AG04449 (cell line): ENCODE results near the gene EXOSC9.

Experiments used
- CTCF ChIA-PET: fragments of 350-600 bp; formaldehyde crosslinking; extraction: SDS; loops from one replicate; lab custom pipeline; 2021; ENCODE audit warnings: antibody characterized with exemption; lab: Yijun Ruan, JAX
- POLR2A ChIA-PET: fragments of 400-600, 350-600 bp; formaldehyde crosslinking; extraction: SDS; loops from one replicate; lab custom pipeline; 2020; ENCODE audit warnings: antibody characterized with exemption, inconsistent platforms; lab: Yijun Ruan, JAX
- DNase-seq: peaks from one replicate; pipeline ENCODE4 v3.0.0-alpha.2; 2010; ENCODE audit warnings: low read depth, low spot score
- H3K4me3 ChIP-seq: 2 replicates; pipeline ENCODE4 v1.5.1; 2011; ENCODE audit warnings: low read depth, mild to moderate bottlenecking, control low read depth, low read length
- TF ChIP-seq, protein P1 (sequence below): IDR thresholded peaks from one replicate; pipeline ENCODE4 v1.5.1; 2011; ENCODE audit warnings: mild to moderate bottlenecking, moderate library complexity, low read length, control low read depth, inconsistent platforms; ENCODE audit not compliant: insufficient read depth; ENCODE audit errors: missing control alignments

Gene EXOSC9

DNA sequence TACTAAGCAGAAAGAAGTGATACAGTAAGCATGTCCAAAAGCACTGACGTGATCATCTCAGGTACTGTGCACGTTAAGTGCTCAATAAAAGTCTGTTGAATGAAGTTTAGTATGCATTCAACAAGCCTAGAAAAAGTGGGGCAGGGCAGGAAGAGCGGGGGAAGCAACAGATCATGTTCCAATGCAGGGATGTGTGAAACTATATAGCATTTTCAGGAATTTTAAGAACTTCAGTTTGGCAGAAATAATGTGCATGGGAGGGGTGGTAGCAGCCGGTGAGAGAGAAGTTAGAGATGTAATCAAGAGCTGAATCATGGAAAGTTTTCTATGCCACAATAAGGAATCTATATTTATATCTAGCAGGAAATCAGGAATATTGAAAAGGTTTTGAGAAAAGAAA, 41.7 kb downstream of the EXOSC9 start:
- no peak for DNase-seq
- TF ChIP-seq, protein P1, sequence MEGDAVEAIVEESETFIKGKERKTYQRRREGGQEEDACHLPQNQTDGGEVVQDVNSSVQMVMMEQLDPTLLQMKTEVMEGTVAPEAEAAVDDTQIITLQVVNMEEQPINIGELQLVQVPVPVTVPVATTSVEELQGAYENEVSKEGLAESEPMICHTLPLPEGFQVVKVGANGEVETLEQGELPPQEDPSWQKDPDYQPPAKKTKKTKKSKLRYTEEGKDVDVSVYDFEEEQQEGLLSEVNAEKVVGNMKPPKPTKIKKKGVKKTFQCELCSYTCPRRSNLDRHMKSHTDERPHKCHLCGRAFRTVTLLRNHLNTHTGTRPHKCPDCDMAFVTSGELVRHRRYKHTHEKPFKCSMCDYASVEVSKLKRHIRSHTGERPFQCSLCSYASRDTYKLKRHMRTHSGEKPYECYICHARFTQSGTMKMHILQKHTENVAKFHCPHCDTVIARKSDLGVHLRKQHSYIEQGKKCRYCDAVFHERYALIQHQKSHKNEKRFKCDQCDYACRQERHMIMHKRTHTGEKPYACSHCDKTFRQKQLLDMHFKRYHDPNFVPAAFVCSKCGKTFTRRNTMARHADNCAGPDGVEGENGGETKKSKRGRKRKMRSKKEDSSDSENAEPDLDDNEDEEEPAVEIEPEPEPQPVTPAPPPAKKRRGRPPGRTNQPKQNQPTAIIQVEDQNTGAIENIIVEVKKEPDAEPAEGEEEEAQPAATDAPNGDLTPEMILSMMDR: no peak
- CTCF ChIA-PET: no interaction called here
- POLR2A ChIA-PET: no interaction called here
- H3K4me3 ChIP-seq: no peak overlapping the region

DNA sequence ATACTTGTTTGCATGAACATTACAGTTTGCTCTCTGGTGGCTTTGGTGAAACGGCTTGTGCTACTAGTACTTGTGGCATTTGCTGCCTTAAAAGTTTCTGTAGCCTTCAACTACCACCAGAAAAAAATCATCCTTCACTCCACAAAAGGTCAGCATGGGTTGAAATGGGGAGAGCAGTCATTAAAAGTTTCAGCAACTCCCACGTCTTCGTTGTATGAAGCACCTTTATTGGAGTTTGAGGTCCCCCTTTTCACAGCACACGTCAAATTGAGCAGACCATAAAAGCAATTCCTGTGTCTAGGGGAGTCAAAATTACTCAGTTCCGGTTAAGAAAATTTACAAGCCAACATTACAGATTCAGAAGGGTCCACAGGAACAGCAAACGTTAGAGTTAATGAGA, 45.5 kb downstream of the EXOSC9 start:
- TF ChIP-seq, protein P1: no peak
- CTCF ChIA-PET: no interaction called here
- H3K4me3 ChIP-seq: no peak overlapping the region
- POLR2A ChIA-PET: no interaction called here
- DNase-seq: no peak

DNA sequence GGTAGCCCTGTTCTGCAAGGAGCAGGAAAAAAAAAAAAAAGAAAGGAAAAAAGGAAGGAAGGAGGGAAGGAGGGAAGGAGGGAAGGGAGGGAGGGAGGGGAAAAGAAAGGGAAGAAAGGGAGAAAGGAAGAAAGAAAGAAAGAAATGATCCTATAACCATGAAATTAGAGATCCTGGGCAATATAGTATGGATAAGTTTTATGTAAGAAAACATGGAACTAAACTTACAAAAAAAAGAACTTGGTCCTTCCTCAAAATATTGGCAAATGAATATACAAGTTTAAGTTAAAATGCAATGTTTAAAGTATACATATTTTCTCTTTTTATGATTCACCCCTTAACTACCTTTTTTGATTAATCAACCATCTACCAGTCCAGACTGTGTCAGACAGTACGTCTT, 50.2 kb downstream of the EXOSC9 start:
- TF ChIP-seq, protein P1: no peak
- H3K4me3 ChIP-seq: no peak overlapping the region
- ChIA-PET POLR2A (no interaction called here), CTCF (no interaction called here)
- DNase-seq: no peak

DNA sequence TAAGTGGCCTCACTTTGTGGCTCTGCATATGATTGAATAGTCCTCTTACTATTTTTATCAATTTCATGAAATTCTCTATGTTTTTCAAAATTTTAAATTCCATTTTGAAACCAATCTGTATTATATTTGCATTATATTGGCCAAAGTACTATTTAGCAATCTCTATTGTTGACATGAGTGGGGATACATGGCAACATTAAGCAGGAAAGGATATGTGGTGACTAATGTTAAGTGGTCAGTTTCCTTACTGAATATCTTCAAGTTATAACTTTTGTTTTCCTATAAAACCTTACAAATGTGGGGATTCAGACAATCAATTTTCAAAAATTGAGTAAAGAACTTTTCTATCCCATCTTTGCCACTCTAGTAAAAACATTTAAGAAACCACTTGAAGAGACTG, 59.0 kb downstream of the EXOSC9 start:
- no peak overlapping the region for H3K4me3 ChIP-seq
- ChIA-PET CTCF (no interaction called here), POLR2A (no interaction called here)
- TF ChIP-seq, protein P1: no peak
- DNase-seq: no peak

DNA sequence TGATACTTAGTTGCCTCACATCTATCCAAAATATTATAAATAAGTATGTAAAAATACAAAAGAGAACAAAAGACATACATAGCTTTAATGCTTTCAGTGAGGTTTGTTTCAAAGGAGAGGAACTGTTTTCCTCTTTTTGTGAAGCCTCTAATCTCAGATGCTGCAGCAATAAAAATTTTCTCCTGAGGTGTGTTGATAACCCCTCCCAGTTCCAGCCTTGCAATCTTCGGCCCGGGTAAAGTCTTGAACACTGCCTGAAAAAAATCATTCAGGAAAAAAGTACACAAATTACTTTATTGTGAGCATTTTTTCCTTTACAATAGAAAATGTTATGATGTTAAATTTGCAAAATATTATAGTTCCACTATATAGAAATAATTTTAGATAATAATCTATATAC, 60.3 kb downstream of the EXOSC9 start:
- no peak for DNase-seq
- no peak overlapping the region for H3K4me3 ChIP-seq
- TF ChIP-seq, protein P1: no peak
- ChIA-PET POLR2A (no interaction called here), CTCF (no interaction called here)

DNA sequence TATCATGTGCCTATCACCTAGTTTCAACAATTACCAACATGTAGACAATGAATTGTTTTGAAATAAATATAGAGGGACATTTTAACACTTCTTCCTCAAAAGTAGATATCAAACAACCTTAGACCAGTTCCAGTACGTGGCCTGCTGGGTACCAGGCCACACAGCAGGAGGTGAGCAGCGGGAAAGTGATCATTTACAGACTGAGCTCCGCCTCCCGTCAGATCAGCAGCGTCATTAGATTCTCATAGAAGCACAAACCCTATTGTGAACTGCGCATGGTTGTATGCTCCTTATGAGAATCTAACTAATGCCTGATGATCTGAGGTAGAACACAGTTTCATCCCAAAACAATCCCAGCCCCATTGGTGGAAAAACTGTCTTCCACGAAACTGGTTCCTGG, 62.7 kb downstream of the EXOSC9 start:
- no peak overlapping the region for H3K4me3 ChIP-seq
- TF ChIP-seq, protein P1: no peak
- ChIA-PET POLR2A (no interaction called here), CTCF (no interaction called here)
- DNase-seq: no peak
